Stomach smooth muscle (tissue), 2 donors: Measurements from ENCODE around the gene KDM4B.

ENCODE experiments used
- H3K27ac ChIP-seq: one replicate; pipeline ENCODE4 v1.7.0; 2013; ENCODE audit warnings: mild to moderate bottlenecking, low read length, inconsistent platforms
- H3K27me3 ChIP-seq, 2 donors: one replicate each; pipeline ENCODE4 v1.7.0; 2013; ENCODE audit warnings: low read length in 2 of 2; ENCODE audit not compliant: insufficient read depth in 2 of 2, control insufficient read depth in 1 of 2
- H3K36me3 ChIP-seq, 2 donors: one replicate each; pipeline ENCODE4 v1.7.0; 2013; ENCODE audit warnings: low read length in 2 of 2; ENCODE audit not compliant: control insufficient read depth in 2 of 2, insufficient read depth in 2 of 2
- H3K4me1 ChIP-seq: one replicate; pipeline ENCODE4 v1.7.0; 2013; ENCODE audit warnings: low read length; ENCODE audit not compliant: control insufficient read depth, insufficient read depth
- H3K4me3 ChIP-seq, 2 donors: one replicate each; pipeline ENCODE4 v1.7.0; 2013; ENCODE audit warnings: low read length in 2 of 2
- H3K9ac ChIP-seq, 2 donors: one replicate each; pipeline ENCODE4 v1.7.0; 2013; ENCODE audit warnings: low read length in 2 of 2, mild to moderate bottlenecking in 1 of 2
- H3K9me3 ChIP-seq, 2 donors: one replicate each; pipeline ENCODE4 v1.7.0; 2013; ENCODE audit warnings: low read length in 2 of 2; ENCODE audit not compliant: control insufficient read depth in 2 of 2
- donor health status: healthy.
- donor health status: Pancreatic carcinoma.

The KDM4B gene

DNA sequence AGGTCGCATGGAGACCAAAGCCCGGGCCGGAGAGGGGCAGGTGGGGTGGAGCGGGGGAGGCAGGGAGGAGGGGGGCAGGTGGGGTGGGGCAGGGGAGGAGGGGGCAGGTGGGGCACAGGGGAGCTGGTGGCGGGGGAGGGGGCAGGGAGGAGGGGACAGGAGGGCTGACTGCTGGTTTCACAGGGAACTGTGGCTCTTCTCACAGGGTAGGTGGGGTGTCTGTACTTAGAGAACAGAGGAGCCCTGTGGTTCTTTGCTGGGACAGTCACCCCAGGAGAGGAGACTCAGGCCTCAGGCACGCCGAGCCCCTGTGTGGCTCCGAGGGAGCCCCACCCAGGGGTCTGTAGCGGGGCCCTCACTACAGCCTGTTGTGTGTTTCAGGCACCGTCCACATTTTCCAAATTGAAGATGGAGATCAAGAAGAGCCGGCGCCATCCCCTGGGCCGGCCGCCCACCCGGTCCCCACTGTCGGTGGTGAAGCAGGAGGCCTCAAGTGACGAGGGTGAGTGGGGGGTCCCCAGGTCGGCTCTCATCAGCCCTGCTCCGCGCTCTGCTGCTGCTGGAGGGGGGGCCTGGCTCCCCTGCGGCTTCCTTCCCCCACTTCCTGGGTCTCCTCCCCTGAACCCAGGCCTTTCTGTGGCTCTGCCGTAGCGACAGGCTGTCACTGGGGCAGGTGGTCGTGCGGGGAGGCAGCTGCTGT, 162.7 kb downstream of the KDM4B start:
- Histone ChIP-seq H3K9me3 (no peaks in the 10 kb centered on the region), H3K27ac (no peak overlapping the region), H3K9ac (no peak overlapping the region), H3K36me3 (peaks cover 14 to 16% of the 10 kb centered on the region in 2 donors), H3K4me1 (peaks cover 14% of the 10 kb centered on the region), H3K27me3 (no peaks in the 10 kb centered on the region), H3K4me3 (no peak overlapping the region)

DNA sequence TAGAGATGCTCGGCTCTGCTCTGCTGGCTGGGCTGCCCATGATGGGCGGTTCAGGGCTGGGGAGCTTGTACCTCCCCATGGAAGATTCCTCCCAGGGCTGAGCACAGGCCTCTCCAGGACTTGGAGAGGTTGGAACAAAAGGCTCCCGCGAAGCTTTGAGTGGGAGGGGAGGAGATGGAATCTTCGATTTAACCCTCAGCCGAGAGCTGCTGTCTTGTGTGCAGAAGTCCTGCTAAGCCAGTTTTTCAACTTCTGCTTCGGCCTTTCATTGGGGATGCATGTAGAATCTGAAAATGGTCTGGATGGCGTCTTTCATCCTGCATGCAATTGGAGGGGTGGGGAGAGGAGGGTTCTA, 163.3 kb downstream of the KDM4B start:
- H3K4me3 ChIP-seq: no peak overlapping the region
- no peak overlapping the region for H3K27ac ChIP-seq
- H3K9ac ChIP-seq: no peak overlapping the region
- H3K36me3 ChIP-seq: peaks cover 16% of the 10 kb centered on the region in 2 donors
- H3K9me3 ChIP-seq: no peaks in the 10 kb centered on the region
- no peaks in the 10 kb centered on the region for H3K27me3 ChIP-seq
- H3K4me1 ChIP-seq: peaks cover 14% of the 10 kb centered on the region

DNA sequence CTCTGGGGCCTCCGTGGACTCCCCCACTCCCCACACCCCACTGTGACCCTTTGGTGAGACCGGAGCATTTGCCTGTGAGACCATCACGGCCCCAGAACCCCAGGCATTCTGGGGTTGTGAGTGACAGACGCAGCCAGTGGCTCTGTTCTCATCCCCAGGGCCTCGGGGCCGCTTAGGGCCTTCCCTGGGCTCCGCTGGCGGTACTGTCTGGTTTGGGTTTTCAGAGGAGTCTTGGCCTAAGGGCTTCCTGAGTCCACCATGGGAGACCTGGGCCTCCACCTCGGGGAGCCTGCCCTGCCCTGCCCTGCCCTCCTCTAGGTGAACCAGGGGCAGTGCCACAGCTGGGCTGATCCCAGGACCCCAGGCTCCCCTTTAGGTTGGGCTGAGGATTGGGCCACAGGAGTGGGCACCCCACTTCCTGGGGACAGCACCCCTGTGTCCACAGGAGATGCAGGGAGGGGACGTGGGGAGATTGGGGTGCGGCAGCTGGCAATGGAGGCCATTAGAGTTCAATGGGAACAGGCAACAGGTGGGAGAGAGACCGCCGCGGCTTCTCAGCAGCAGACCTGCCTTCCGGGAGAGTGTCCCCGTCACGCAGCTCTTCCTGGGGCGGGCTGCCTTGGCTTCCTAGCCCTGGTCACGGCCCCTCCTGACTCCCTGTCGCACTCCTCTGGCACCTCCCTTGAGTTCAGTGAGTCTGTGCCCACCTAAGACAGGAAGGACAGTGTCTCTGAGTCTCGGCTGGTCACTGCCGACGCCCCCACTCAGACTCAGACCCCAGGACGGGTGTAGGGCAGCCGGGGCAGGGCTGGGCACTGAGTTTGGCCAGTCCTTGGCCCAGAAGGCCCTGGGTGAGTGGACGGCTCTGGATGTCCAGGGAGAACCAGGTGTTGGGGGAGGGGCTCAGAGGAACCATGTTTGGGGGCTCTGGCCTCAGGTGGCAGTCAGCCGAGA, 164.1 kb downstream of the KDM4B start:
- Histone ChIP-seq H3K27me3 (no peaks in the 10 kb centered on the region), H3K4me1 (peaks cover 11% of the 10 kb centered on the region), H3K36me3 (peaks cover 17 to 21% of the 10 kb centered on the region in 2 donors), H3K9ac (no peak overlapping the region), H3K9me3 (no peaks in the 10 kb centered on the region), H3K4me3 (no peak overlapping the region), H3K27ac (no peak overlapping the region)

DNA sequence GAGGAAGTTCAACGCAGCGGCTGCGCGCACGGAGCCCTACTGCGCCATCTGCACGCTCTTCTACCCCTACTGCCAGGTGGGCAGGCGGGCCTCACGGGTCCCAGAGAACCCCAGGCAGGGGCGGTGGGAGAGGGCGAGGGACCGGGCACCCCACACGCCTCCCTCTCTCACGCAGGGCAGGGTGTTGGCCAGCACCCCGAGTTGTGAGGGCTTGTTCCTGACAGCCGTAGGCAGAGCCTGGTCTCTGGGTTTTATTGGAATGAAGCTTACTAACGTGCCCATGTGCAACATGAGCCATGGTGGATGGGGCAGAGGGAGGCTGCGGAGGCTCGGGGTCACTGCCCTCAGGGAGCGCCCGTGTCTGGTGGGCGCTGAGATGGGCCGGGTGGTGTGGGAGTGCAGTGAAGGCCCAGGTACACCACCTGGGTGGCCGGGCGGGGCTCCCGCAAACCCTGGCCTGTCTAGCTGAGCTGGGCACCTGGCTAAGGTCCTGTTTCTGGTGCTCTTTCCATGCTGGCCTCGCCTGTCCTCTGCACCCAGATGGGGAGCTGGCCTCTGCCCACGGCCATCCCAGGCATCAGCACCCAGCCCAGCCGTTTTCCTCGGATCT, 165.2 kb downstream of the KDM4B start:
- Histone ChIP-seq H3K9me3 (no peaks in the 10 kb centered on the region), H3K27me3 (no peaks in the 10 kb centered on the region), H3K4me3 (no peak overlapping the region), H3K4me1 (peaks cover 1% of the 10 kb centered on the region), H3K27ac (no peak overlapping the region), H3K9ac (no peak overlapping the region), H3K36me3 (peaks cover 20 to 30% of the 10 kb centered on the region in 2 donors)

DNA sequence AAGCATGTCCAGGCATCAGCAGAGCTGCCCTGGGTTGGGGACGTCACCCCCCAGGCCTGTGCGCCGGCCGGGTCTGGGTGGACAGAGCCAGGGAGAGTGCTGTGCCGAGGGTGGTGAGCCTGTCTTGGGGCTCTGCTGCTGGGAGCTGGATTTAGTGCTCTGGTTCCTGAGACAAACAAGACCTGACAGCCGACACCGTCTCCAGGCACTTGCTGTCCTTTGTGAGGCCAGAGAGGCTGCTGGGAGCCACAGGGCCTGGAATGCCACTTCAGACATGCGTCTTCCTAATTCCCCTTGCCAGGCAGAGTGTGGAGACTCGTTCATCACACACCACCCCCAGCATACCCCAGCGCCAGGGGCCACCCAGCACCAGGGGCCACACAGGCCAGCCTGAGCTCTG, 165.8 kb downstream of the KDM4B start:
- Histone ChIP-seq H3K4me1 (no peaks in the 10 kb centered on the region), H3K36me3 (peaks cover 26 to 30% of the 10 kb centered on the region in 2 donors), H3K27me3 (no peaks in the 10 kb centered on the region), H3K27ac (no peak overlapping the region), H3K9ac (no peak overlapping the region), H3K9me3 (no peaks in the 10 kb centered on the region), H3K4me3 (no peak overlapping the region)

DNA sequence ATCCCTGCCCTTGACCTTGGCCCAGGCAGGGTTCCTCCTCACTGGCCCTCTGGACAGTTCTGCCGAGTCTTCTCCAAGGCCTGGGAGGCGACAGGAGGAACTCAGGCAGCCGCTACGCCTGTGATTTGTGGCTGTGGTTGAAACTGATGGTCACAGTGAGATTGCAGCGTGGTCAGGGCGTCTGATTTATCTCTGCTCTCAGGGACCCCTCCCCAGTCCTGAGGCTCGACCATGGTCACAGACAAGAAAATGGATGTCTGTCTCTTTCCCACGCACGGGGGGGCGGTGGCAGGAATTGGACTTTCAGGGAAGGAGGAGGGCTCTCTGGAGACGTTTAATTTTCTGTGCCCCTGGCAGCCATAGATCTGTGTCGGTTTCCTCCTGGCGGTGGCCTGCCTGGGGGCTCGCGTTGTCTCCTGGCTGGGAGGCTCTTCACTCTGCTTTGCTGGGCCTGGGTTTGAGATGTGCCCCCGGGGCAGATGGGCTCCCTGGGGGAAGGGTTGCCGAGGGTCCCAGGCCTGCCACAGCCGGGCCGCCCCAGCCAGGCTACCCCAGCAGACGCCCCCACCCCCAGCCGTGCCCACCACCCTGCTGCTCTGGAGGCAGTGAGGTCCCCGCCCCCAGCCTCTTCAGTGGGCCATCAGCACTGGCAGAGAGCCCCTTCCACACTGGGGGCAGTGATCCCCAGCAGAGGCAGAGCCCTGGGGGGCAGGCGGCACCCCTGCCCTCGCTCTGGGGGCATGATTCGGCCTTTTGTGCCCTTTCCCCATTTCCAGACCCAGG, 167.4 kb downstream of the KDM4B start:
- Histone ChIP-seq H3K36me3 (peaks cover 30% of the 10 kb centered on the region in 2 donors), H3K9ac (no peak overlapping the region), H3K4me1 (no peaks in the 10 kb centered on the region), H3K4me3 (no peak overlapping the region), H3K9me3 (no peaks in the 10 kb centered on the region), H3K27me3 (no peaks in the 10 kb centered on the region), H3K27ac (no peak overlapping the region)

DNA sequence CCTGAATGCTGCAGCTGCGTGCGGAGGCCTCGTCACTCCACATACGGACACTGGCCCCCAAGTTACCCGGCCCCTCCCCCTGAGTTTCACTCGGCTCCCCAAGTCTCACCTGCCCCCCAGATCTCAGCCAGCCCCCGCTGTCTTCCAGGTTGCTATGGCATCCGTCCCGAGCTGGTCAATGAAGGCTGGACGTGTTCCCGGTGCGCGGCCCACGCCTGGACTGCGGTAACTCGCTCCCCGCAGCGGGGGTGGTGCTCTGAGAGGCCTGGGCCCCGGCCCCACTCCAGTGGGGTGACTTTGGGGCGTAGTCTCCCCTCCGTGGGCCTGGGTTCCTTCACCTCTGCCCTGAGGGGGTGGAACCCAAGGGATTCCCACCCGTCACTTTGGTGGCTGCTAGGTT, 168.2 kb downstream of the KDM4B start:
- Histone ChIP-seq H3K27ac (no peak overlapping the region), H3K9me3 (no peaks in the 10 kb centered on the region)

DNA sequence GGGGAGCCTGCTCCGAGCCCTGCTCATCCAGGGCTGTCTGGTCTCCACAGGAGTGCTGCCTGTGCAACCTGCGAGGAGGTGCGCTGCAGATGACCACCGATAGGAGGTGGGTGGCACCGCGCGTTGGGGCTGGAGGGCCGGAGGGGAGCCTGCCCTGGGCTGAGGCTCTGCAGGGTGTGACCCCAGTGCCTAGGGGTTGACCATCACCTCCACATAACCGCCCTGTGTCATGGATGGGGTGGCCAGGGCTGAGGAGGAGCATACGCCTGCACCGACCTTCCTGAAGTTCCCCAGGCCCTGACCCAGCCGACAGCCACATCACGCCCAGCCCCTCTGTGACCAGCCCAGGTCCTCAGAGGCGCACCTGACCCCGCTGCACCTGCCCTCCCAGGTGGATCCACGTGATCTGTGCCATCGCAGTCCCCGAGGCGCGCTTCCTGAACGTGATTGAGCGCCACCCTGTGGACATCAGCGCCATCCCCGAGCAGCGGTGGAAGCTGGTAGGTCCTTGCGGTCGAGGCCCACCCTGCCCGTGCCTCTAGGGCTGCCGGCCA, 168.7 kb downstream of the KDM4B start:
- Histone ChIP-seq H3K36me3 (peaks cover 32 to 33% of the 10 kb centered on the region in 2 donors), H3K4me3 (no peak overlapping the region), H3K4me1 (no peaks in the 10 kb centered on the region), H3K9ac (no peak overlapping the region), H3K27me3 (no peaks in the 10 kb centered on the region), H3K27ac (no peak overlapping the region), H3K9me3 (no peaks in the 10 kb centered on the region)

More for the DNA sequence above, 168.2 kb downstream of the KDM4B start:
- H3K9ac ChIP-seq: no peak overlapping the region
- no peaks in the 10 kb centered on the region for H3K4me1 ChIP-seq
- H3K4me3 ChIP-seq: no peak overlapping the region
- peaks cover 32 to 33% of the 10 kb centered on the region in 2 donors for H3K36me3 ChIP-seq
- H3K27me3 ChIP-seq: no peaks in the 10 kb centered on the region

DNA sequence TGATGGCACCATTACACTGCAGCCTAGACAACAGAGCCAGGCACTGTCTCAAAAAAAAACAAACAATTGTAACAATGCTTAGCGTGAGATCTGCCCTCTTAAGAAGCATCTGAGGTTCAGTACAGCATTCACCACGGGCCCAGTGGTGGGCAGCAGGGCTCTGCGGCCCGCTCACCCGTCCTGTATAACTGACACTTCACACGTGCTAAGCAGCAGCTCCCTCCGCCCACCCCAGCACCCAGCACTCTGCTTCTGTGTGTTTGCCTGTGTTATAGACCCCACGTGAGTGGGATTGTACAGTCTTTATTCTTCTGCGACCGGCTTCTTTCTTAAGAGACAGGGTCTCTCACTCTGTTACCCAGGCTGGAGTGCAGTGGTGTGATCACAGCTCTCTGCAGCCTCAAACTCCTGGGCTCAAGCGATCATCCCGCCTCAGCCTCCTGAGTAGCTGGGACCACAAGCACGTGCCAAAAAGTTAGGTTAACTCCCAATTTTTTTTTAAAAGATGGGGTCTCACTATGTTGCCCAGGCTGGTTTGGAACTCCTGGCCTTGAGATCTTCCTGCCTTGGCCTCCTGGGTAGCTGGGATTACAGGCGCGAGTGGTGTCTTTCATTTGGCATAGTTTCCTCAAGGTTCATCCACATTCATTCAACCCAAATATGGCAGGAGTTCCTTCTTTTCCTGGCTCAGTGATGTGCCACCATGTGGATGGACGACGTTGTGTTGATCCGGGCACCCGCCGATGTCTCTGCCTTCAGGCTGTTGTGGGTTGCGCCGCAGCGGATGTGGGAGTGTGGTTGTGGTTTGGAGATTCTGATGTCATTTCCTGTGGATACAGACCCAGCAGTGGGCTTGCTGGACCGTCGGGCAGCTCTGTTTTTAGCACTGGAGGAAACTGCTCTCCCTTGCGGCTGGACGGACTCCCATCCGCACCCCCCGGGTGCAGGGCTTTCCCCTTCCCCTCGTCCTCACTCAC, 170.0 kb downstream of the KDM4B start:
- Histone ChIP-seq H3K36me3 (peaks cover 33 to 34% of the 10 kb centered on the region in 2 donors), H3K9ac (no peak overlapping the region), H3K4me3 (no peak overlapping the region), H3K27ac (no peak overlapping the region), H3K4me1 (no peaks in the 10 kb centered on the region), H3K9me3 (no peaks in the 10 kb centered on the region), H3K27me3 (no peaks in the 10 kb centered on the region)
